Stimulated activated CD8-positive, alpha-beta memory T cell treated with anti-CD3 and anti-CD28 coated beads, Interleukin-12 subunit alpha, Interleukin-12 subunit beta, amount 100 ng/mL, for 24 hours (primary cell): ENCODE results near the gene IGSF8.
"Not testable (repeated sequence)": the region's sequence is repeated elsewhere in the genome, so short reads cannot be mapped to it uniquely, and the experiment has no call there.

Source experiments
- DNase-seq: peaks from one replicate; pipeline ENCODE4 v3.0.0-alpha.2; 2020; ENCODE audit errors: extremely low read depth

Gene IGSF8

DNA sequence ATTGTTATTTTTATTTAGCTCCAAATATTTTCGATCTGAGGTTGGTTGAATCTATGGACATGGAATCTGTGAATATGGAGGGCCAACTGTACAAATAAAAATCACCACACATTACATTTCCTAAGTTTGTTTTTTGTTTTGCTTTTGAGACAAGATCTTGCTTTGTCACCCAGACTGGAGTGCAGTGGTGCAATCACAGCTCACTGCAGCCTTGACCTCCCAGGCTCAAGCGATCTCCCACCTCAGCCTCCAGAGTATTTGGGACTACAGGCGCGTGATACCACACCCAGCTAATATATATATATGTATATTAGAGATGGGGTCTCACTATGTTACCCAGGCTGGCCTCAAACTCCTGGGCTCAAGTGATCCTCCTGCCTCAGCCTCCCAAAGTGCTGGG lies 27.9 kb upstream of the IGSF8 start:
- not testable (repeated sequence) for DNase-seq

DNA sequence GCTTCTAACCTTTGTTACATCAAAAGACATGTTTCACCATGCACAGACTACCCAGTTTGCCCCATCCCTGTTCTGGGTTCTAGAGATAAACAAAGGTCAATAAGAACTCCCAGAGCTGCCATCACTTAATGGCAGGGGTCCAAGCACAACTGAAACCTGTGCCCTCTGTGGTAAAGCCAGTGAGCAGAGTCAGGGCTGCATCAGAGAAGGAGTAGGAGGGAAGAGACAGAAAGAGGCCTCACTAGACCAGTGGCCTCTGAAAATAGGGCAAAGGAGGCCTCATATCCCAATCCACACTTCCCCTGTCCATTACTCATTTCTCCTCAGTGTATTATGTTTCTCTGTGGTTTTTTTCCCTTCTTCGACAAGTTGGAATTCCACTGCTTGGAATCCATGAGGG lies 27.3 kb upstream of the IGSF8 start:
- no peak for DNase-seq

DNA sequence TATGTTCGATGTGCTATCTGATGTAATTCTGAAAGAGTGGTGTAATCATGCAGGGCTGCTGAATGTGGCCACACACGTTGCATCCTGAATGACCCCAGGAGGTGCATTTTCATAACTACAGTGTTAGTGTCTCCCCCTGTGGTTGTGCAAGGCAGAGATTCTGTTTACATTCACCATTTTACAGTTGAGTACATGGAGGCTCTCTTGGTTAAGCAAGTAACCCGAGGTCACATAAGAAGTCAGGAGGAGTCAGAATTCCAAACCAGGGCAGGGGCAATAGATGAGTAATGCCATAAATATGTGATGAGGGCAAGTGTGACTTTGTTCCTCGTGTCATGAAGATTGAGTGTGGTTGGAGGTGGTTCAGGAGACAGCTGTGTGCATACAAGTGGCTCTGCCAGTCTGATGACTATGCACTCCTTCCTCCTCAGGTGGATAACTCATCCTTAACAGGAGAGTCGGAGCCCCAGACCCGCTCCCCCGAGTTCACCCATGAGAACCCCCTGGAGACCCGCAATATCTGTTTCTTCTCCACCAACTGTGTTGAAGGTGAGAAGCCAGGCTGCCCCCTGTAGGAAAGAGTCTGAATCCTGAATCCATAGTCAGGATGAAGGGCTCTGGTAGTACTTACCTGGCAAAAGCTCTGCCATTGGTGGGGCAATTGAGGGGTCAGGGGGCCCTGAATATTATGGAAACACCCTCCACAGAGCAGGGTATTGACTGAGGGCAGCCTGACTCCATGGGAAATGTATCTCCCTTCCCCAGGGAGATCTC lies 26.5 kb upstream of the IGSF8 start:
- DNase-seq: no peak

DNA sequence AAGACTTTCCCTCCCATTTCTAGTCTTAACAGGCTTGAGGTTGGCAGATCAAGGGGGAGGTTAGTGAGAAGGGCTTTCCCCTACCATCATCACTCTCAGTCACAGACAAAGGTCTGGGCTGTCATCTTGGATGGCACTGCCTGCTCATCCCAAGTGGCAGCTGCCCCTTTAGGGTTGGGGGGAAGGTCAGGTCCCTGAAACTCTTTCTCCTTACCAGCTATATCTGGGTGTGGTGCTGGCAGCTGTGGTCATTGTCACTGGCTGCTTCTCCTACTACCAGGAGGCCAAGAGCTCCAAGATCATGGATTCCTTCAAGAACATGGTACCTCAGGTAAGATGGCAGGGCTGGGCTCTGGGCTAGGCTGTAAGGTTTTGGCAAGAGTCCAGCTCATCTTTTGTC lies 25.3 kb upstream of the IGSF8 start:
- DNase-seq: no peak

DNA sequence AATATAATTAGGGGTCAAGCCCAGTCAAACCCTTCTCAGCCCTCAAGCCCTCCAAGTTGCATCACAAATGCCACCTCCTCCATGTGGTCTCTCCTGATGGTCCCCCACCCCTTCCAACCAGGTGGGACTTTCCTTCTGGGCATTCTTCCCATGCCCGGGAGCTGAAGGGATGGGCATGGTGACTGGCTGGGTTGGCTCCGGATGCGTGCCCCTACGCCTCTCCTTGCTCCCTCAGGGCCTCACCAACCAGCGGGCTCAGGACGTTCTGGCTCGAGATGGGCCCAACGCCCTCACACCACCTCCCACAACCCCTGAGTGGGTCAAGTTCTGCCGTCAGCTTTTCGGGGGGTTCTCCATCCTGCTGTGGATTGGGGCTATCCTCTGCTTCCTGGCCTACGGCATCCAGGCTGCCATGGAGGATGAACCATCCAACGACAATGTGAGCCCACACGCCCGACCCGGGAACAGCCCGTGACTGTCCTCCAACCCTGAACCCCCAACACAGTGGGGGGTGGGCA lies 24.6 kb upstream of the IGSF8 start:
- DNase-seq: no peak

DNA sequence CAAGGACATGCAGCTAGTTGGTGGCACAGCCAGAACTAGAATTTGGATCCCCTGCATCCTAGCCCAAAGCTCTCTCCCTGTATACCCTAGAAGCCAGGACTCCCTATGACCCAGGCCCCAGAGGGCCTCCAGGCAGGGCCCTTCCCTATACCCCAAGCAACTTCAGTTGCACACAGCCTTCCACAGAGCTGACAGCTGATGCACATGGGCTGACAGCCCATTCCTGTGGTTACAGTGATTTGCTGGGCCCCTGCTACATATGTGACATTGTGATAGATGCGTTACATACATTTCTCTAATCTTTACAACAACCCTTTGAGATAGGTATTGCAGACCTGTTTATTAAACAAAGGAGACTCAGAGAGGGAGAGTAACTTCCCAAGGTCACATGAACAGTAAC lies 23.0 kb upstream of the IGSF8 start:
- DNase-seq: no peak

DNA sequence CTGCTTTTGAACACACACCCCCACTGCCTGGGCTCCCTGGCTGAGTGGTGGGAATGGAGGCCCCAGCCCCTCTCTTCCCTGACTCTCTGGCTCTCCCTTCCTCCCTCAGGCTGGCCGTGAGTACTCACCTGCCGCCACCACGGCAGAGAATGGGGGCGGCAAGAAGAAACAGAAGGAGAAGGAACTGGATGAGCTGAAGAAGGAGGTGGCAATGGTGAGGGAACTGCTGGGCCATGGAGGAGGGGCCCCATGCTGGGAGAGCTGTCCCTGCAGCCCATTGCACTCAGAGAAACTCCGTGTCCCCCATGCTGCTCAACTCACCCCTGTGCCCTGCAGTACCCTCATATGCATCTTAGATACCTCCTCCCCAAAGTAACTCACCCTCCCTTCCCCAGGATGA lies 22.4 kb upstream of the IGSF8 start:
- no peak for DNase-seq

DNA sequence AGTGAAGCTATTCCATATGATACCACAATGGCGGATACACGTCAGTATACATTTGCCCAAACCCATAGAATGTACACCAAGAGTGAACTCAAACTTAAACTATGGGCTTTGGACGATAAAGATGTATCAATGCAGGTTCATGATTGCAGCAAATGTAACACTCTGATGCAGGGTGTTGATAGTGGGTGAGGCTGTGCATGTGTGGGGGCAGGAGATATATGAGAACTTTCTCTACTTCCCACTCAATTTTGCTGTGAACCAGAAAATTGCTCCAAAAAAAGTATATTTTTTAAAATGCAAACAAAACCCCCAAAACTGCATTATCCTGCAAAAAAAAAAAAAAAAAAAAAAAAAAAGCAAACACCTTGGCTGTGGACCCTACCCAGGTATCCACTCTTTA lies 20.5 kb upstream of the IGSF8 start:
- DNase-seq: no peak

DNA sequence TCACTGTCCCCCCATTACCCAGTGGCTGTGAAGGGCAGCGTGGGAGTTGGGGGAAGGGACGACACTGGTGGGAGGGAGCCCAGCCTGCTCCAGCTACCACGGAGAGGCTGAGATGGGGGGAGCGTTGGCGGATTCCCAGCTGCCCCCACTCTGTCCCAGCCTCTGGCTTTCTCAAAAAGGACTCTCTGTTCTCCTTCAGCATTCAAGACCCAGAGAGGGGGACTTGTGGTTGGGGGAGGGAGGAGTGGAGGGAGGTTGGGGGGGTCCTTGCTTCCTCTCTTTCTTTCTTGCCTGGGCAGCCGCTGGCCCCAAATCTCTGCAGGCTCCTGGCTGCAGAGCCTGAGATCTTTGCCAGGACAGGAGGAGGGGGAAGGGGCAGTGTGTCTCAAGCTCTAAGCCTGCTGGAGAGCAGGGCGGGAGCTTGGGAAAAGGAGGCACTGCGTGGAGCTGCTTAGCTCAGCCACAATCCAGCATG lies 19.3 kb upstream of the IGSF8 start:
- no peak for DNase-seq

DNA sequence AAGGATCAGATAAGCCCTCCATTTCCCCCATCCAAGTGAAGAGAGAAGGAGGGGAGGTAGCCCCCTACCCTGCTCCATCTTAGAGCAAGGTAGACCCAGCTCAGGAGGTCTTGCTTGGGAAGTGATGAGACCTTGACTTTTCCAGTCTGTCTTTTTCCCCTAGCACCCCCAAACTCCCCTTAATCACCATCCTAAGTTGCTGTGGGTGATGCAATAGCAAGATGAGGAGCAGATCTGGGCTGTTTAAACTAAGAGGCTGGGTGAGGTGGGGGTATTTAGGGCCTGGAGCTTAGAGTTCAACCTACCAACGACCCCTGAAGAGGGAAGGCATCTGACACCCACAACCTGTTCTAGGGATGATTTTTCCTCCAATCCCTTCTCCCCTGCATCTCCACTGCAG lies 18.9 kb upstream of the IGSF8 start:
- no peak for DNase-seq

DNA sequence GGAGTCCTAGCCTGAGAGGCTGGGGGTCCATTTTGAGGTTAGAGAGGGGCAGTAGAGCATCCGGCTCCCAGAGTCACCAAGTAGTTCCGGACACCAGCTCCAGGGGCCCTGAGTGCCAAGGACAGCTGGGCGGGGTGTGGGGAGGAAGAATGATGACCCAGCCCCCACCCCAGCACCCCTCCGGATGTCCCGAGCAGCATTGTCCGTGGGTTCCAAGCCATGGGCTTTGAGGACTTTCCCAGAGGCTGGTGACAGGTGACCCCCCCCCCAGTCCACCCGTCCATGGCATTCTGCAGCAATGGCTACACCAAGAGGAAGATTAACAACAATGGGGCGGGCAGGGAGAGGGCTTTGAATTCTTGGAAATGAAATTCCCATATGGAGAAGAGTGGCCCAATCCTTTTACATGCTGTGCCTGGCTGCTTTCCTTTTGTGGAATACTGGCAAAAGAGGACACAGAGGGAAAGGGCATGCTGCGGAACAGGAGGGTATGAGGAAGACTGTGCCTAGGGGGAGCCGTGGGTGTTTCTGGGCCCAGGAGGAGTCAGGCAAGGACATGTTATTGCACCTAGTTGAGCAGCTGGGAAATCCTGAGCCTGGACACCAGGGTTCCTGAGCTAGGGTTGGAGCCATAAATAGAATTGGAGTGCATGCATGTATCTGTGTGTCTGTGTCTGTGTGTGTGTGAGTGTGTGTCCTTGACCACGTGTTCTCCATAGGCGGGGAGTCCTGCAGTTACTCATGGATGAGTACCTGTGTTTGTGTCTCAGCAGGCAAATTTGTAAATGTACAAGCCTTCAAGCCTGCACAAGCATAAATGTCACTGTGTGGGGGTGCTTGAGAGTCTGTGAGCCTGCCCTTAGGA lies 18.1 kb upstream of the IGSF8 start:
- DNase-seq: no peak

DNA sequence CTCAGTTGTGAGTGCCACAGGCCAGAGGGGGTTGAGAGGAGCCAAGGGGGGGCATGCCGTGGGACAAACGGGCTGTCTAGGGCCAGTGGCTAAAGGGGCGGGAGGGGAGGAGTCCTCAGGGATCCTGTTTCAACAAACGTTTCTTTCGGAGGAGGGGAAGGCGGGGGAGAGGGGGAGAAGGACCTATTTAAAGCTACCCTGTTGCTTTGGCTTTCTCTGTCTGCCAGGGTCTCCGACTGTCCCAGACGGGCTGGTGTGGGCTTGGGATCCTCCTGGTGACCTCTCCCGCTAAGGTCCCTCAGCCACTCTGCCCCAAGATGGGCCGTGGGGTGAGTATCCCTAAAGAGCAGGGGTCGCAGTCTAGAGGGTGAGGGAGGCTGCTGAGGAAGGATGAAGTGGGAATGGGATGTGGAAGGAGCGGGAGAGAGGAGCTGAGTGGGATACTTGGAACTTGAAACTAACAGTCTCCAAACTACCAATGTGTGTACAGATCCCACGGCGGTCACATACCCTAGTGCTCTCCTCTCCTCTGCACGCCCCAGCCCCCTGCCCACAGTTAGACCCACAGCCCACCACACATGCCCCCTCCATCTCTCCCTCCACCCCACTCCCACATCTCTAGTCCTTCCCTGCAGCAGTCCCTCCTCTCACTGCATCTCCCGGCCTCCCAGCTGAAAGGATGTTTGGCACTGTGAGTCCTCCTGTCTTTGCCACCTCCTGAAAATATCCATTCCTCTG lies 17.3 kb upstream of the IGSF8 start, which contains the start of gene ATP1A2:
ATP1A2 (plus strand) TSS at position 215 of the 738 bp plus-strand sequence; CDS start at position 318, 103 bp downstream.
- DNase-seq: no peak

DNA sequence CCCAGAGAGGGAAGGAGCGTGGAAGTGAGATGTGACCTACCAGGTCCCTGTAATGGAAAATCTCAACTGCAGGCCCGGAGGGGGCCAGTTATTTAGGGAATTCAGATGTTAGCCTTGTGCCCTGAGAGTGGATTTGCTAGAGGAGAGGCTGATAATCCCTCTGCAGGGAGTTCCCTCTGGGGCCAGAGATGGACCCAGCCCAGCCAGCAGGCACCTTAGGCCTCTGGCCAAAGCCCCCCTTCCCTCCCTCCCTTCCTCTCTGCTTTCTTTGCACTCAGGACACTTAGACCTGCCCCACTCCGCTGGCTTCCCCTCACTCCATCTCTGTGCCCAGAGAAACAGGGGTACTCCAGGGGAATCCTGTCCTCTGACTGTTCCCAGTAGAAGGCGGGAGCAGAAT lies 15.7 kb upstream of the IGSF8 start:
- no peak for DNase-seq

DNA sequence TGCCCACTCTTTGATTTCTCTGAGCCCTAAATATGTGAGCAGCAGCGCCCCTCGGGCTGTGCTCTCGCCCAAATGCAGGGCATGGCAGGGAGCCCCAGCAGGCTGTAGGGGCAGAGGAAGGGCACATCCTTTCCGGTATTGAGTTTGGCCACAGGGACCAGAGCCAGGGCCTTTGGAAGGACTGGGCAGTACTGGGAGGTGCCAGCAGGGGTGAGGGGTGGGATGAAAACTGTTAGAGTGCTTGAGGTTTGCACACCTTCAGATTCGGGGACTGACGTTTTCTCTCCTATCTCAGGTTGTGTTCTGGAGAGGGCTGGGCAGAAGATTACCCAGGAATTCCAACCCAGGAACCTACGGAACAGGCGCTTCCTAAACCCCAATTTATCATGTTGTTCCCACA lies 15.0 kb upstream of the IGSF8 start:
- DNase-seq: no peak

DNA sequence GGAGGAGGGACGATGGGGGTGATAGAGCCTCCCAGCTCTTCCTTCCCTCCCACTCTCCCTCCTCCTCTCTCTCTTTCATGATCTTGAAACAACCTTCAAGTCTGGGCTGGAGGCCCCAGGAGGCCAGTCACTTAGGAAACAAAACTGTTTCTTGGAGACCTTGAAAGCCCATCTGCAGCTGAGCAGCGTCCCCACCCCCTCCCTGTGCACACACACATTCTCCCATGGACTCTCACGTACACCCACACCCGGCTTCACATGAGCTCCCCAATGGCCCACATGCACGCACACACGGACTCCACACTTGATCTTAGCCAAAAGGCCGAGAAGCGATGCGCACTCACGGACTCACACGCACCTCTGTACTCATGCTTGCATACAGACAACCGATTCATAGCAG lies 13.9 kb upstream of the IGSF8 start:
- DNase-seq: no peak

DNA sequence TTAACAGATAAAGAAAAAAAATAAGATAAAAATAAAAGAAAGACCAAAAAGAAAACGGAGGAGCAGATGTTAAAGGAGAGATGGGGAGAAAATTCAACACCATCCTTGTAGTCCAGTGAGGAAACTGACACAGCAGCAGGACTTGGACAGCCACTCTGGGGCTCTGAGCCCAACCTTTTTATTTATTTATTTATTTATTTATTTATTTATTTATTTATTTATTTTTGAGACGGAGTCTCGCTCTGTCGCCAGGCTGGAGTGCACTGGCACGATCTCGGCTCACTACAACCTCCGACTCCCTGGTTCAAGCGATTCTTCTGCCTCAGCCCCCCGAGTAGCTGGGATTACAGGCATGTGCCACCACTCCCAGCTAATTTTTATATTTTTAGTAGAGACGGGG lies 13.0 kb upstream of the IGSF8 start:
- DNase-seq: not testable (repeated sequence)

DNA sequence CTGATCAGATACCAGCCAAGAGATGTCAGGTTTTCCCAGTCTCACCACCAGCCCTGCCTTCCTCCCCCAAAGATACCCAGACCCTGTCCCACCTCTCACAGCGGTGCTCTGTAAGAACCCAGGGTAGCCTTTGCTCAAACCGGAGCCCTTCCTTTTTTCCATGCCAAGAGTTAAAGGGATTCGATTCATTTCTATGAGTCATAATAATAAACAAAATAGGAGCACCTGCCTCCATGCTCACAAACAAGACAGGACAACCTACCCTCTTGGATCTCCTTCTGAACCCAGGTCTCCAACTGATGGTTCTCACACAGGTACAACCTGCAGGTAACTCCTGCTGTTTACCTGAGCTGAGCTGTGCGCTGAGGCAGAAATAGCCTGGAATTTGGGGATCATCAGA lies 11.3 kb upstream of the IGSF8 start:
- no peak for DNase-seq

DNA sequence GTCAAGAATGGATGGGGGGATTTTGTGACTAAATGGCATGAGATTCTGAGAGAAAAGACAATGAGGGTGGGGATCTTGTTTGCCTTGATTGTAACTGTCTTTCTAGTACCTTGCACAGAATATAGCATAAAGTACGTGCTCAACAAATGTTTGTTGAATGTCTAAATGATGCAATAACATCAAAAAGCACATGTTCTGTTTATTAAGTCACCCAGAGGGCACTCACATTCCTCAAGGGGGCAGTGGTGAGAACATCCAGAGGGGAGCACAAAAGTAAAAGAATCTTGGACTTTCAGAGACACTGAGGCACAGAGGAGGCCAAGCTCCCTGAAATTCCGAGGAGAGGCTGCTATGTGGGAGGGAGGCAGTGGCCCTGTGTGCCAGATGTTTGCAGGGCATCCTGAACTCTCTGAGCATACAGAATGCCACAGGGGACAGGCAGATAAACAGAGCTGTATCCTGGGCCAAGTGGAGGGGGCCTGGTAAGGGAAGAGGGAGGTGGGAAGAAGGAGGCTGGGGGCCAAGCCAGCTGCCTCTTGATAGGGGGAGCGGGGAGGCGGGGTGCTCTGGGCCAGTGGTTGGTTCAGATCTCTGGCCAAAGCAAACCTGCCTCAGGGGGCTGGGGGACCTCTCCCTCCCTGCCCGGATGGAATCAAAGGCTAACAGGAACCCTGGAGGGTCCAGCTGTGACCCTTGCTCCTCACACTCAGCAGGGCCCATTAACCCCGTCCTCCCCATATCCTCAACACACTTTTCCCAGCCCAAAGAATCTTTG lies 10.7 kb upstream of the IGSF8 start:
- no peak for DNase-seq

DNA sequence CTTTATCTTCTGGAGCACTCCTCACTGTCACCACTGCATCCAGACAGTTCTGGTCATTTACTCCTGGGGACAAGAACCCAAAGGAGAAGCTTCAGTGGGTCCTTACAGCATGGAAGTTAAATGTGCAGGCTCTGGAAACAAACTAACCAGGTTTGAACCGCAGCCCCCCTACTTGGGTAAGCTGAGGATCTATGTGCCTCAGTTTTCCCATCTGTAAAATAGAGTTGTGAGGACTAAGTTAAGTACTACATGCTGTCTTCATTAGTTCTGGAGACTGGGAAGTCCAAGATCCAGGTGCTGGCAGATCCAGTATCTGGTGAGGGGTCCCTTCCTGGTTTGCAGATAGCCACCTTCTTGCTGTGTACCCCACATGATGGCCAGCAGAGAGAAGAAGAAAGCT lies 9.1 kb upstream of the IGSF8 start:
- DNase-seq: no peak

DNA sequence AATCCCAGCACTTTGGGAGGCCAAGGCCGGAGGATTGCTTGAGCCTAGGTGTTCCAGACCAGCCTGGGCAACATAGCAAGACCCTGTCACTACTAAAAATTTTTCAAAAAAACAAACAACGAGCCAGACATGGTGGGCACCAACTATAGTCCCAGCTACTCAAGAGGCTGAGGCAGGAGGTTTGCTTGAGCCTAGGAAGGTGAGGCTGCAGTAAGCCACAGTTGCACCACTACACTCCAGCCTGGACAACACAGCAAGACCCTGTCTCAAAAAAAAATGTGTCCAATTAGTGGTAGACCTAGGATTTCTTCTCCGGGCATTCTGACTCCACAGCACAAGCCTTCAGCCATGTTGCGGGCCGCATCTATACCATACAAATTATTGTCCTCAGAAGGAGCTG lies 6.7 kb upstream of the IGSF8 start:
- DNase-seq: no peak

DNA sequence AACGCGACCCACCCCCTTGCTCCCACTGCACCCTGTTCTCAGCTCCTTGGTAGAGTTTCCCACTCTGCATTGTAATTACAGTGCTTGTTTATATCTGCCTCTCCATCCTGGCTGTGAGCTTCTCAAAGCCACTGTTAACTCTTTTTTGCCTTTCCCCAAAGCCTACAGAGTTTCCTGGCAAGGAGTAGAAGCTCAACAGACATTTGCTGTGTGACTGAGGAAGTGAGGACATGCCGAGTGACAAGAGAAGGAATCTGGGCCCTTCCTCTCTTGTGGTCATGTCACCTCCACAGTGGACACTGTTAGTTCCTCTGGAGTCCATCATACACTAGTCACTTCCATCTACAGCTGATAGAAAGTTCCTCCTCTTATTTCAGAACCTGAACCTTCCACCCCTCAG lies 6.1 kb upstream of the IGSF8 start:
- DNase-seq: no peak
